ENCODE results near the gene MCTP1.
A peak's percentile ranks its signal among the peaks of the same experiment; 100 is the strongest.

The MCTP1 gene

DNA sequence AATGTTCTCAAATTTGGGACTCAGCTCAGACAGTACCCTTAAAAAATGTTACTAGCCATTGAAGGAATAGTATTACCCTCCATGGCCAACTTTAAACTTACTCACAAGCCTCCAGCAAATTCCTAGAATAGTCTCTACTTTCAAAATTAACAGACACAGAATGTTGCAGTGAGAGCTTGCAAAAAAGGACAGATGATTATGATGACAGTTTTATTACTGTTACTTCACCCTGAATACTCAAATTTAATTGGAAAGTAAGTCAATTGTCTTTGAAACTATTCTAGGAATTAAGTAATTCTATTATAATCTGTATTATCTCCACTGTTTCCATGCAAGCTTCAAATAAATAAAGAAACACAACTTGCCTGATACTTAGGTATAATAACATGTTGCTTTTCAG is 378.1 kb downstream of the MCTP1 start:
- TF ChIP-seq ZNF565 (CRISPR knock-in tag; conservative IDR thresholded peaks at IDR 0.05; ENCODE audit: low read depth) (no peak), BACH2 (CRISPR knock-in tag; IDR thresholded peaks at IDR 0.05; ENCODE audit: borderline replicate concordance) (no peak), SNAI2 (CRISPR knock-in tag; IDR thresholded peaks at IDR 0.05) (0 out of 2 replicates have a peak, but pooled peaks have one; percentile 45), ISL1 (CRISPR knock-in tag; IDR thresholded peaks at IDR 0.05) (peak; percentile 96), ZC3H10 (CRISPR knock-in tag; IDR thresholded peaks at IDR 0.05) (no peak), ZFP30 (CRISPR knock-in tag; IDR thresholded peaks at IDR 0.05) (no peak)
- TF ChIP-seq, protein P1, sequence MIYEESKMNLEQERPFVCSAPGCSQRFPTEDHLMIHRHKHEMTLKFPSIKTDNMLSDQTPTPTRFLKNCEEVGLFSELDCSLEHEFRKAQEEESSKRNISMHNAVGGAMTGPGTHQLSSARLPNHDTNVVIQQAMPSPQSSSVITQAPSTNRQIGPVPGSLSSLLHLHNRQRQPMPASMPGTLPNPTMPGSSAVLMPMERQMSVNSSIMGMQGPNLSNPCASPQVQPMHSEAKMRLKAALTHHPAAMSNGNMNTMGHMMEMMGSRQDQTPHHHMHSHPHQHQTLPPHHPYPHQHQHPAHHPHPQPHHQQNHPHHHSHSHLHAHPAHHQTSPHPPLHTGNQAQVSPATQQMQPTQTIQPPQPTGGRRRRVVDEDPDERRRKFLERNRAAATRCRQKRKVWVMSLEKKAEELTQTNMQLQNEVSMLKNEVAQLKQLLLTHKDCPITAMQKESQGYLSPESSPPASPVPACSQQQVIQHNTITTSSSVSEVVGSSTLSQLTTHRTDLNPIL (CRISPR knock-in tag; IDR thresholded peaks at IDR 0.05; ENCODE audit: low read depth), result 0 out of 2 replicates have a peak, but pooled peaks have one; percentile 48
- TF ChIP-seq, protein P2, sequence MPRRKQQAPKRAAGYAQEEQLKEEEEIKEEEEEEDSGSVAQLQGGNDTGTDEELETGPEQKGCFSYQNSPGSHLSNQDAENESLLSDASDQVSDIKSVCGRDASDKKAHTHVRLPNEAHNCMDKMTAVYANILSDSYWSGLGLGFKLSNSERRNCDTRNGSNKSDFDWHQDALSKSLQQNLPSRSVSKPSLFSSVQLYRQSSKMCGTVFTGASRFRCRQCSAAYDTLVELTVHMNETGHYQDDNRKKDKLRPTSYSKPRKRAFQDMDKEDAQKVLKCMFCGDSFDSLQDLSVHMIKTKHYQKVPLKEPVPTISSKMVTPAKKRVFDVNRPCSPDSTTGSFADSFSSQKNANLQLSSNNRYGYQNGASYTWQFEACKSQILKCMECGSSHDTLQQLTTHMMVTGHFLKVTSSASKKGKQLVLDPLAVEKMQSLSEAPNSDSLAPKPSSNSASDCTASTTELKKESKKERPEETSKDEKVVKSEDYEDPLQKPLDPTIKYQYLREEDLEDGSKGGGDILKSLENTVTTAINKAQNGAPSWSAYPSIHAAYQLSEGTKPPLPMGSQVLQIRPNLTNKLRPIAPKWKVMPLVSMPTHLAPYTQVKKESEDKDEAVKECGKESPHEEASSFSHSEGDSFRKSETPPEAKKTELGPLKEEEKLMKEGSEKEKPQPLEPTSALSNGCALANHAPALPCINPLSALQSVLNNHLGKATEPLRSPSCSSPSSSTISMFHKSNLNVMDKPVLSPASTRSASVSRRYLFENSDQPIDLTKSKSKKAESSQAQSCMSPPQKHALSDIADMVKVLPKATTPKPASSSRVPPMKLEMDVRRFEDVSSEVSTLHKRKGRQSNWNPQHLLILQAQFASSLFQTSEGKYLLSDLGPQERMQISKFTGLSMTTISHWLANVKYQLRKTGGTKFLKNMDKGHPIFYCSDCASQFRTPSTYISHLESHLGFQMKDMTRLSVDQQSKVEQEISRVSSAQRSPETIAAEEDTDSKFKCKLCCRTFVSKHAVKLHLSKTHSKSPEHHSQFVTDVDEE (CRISPR knock-in tag; IDR thresholded peaks at IDR 0.05), result 0 out of 2 replicates have a peak, but pooled peaks have one; percentile 27
- TF ChIP-seq, protein P3, sequence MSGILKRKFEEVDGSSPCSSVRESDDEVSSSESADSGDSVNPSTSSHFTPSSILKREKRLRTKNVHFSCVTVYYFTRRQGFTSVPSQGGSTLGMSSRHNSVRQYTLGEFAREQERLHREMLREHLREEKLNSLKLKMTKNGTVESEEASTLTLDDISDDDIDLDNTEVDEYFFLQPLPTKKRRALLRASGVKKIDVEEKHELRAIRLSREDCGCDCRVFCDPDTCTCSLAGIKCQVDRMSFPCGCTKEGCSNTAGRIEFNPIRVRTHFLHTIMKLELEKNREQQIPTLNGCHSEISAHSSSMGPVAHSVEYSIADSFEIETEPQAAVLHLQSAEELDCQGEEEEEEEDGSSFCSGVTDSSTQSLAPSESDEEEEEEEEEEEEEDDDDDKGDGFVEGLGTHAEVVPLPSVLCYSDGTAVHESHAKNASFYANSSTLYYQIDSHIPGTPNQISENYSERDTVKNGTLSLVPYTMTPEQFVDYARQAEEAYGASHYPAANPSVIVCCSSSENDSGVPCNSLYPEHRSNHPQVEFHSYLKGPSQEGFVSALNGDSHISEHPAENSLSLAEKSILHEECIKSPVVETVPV (CRISPR knock-in tag; IDR thresholded peaks at IDR 0.05), result peak; percentile 74
- TF ChIP-seq, protein P4, sequence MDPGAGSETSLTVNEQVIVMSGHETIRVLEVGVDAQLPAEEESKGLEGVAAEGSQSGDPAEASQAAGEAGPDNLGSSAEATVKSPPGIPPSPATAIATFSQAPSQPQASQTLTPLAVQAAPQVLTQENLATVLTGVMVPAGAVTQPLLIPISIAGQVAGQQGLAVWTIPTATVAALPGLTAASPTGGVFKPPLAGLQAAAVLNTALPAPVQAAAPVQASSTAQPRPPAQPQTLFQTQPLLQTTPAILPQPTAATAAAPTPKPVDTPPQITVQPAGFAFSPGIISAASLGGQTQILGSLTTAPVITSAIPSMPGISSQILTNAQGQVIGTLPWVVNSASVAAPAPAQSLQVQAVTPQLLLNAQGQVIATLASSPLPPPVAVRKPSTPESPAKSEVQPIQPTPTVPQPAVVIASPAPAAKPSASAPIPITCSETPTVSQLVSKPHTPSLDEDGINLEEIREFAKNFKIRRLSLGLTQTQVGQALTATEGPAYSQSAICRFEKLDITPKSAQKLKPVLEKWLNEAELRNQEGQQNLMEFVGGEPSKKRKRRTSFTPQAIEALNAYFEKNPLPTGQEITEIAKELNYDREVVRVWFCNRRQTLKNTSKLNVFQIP (CRISPR knock-in tag; IDR thresholded peaks at IDR 0.05; ENCODE audit: borderline replicate concordance, low read depth), result 0 out of 2 replicates have a peak, but pooled peaks have one; percentile 62
- TF ChIP-seq, protein P5, sequence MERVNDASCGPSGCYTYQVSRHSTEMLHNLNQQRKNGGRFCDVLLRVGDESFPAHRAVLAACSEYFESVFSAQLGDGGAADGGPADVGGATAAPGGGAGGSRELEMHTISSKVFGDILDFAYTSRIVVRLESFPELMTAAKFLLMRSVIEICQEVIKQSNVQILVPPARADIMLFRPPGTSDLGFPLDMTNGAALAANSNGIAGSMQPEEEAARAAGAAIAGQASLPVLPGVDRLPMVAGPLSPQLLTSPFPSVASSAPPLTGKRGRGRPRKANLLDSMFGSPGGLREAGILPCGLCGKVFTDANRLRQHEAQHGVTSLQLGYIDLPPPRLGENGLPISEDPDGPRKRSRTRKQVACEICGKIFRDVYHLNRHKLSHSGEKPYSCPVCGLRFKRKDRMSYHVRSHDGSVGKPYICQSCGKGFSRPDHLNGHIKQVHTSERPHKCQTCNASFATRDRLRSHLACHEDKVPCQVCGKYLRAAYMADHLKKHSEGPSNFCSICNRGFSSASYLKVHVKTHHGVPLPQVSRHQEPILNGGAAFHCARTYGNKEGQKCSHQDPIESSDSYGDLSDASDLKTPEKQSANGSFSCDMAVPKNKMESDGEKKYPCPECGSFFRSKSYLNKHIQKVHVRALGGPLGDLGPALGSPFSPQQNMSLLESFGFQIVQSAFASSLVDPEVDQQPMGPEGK (CRISPR knock-in tag; IDR thresholded peaks at IDR 0.05; ENCODE audit: borderline replicate concordance), result peak; percentile 55; the same call in 1 of the 2 replicates
- no peak for ATAC-seq

DNA sequence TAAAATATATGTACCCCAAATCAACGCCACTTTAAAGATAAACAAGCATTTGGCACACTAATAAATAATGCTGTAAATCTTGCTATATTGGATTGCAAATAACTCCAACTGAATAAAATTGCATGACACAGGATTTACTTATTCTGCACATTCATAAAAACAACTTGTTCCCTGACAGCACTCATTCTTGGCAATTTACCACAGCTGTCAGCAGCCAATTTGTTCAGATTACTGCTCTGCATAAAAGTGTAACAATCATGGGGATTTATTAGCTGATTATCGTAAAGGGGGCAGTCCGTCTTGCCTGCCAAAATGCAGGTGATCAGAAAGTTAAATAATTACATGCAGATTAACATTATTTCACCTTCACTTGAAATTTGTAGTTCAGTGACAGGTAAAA is 381.2 kb downstream of the MCTP1 start:
- no peak for ATAC-seq
- TF ChIP-seq, protein P5 (CRISPR knock-in tag; IDR thresholded peaks at IDR 0.05; ENCODE audit: borderline replicate concordance), result no peak
- TF ChIP-seq ESRRG (CRISPR knock-in tag; IDR thresholded peaks at IDR 0.05) (no peak), RARB (CRISPR knock-in tag; IDR thresholded peaks at IDR 0.05) (no peak), ZNF8 (CRISPR knock-in tag; IDR thresholded peaks at IDR 0.05) (no peak), ZC3H10 (CRISPR knock-in tag; IDR thresholded peaks at IDR 0.05) (no peak), SNAI2 (CRISPR knock-in tag; IDR thresholded peaks at IDR 0.05) (no peak), TOX (CRISPR knock-in tag; IDR thresholded peaks at IDR 0.05; ENCODE audit: borderline replicate concordance) (no peak), PPARA (CRISPR knock-in tag; IDR thresholded peaks at IDR 0.05; ENCODE audit: borderline replicate concordance) (no peak), ZNF70 (CRISPR knock-in tag; IDR thresholded peaks at IDR 0.05) (no peak), CSDC2 (CRISPR knock-in tag; IDR thresholded peaks at IDR 0.05) (no peak), ARNTL (CRISPR knock-in tag; IDR thresholded peaks at IDR 0.05; ENCODE audit: borderline replicate concordance, low read depth) (no peak), GLIS3 (CRISPR knock-in tag; IDR thresholded peaks at IDR 0.05) (no peak), ZNF565 (CRISPR knock-in tag; conservative IDR thresholded peaks at IDR 0.05; ENCODE audit: low read depth) (no peak)
- TF ChIP-seq, protein P1 (CRISPR knock-in tag; IDR thresholded peaks at IDR 0.05; ENCODE audit: low read depth), result no peak
- TF ChIP-seq, protein P3 (CRISPR knock-in tag; IDR thresholded peaks at IDR 0.05), result no peak
- TF ChIP-seq, protein P4 (CRISPR knock-in tag; IDR thresholded peaks at IDR 0.05; ENCODE audit: borderline replicate concordance, low read depth), result no peak

All from SK-N-SH treated with all-trans-retinoic acid at 6 μM for 48 hours (cell line).